Measurements from ENCODE around the gene DPEP1. TPM values are rescaled to one million over a fixed set of nuclear protein-coding genes. Genes with fewer than 3 reads are reported as not detected.

Gene DPEP1
- total and polyA plus RNA-seq, 2 donors (not counting 1 experiment from before 2014, with no cell fraction given) = not detected

- H3K4me2 ChIP-seq (replicated peaks; ENCODE audit: low read depth, low read length, poor library complexity, severe bottlenecking) = no peak overlapping the region
- Mint-ChIP-seq H3K9me3 (ENCODE audit: insufficient read depth) (no peaks in the 10 kb centered on the region), H3K4me3 (no peak overlapping the region), H3K4me1 (no peaks in the 10 kb centered on the region), H3K27ac (no peak overlapping the region), H3K27me3 (no peaks in the 10 kb centered on the region)
- TF ChIP-seq EZH2 (IDR thresholded peaks at IDR 0.05; ENCODE audit: borderline replicate concordance, insufficient read depth, low read depth, low read length, poor library complexity, severe bottlenecking) = no peak
- TF ChIP-seq CTCF (IDR thresholded peaks at IDR 0.05) = no peak
- ATAC-seq (ENCODE audit: low read depth) (no peak), DNase-seq (no peak)
- ChIA-PET POLR2A (no interaction called here), CTCF (no interaction called here)
- H3K4me3 ChIP-seq (ENCODE audit: control extremely low read depth in 1 of 5, extremely low read depth in 1 of 5, insufficient read depth in 1 of 5, low read depth in 2 of 5, low read length in 4 of 5) = no peak overlapping the region
- no peaks in the 10 kb centered on the region for H3K36me3 ChIP-seq (replicated peaks in 1 of 2; ENCODE audit: control extremely low read depth in 1 of 2, control insufficient read depth in 1 of 2, extremely low read depth in 1 of 2, insufficient read depth in 2 of 2, low read length in 1 of 2)
- 92% methylated on average over 49 of the region's 49 CpGs for WGBS (ENCODE audit: insufficient coverage)
- H4K20me1 ChIP-seq (ENCODE audit: control insufficient read depth, insufficient read depth, low read length, poor library complexity, severe bottlenecking) = no peaks in the 10 kb centered on the region
- peaks cover 0 to 9% (median 0%) of the 10 kb centered on the region in 3 donors for H3K9me3 ChIP-seq (ENCODE audit: control extremely low read depth in 1 of 3, control insufficient read depth in 2 of 3, insufficient read depth in 1 of 3, low read length in 2 of 3)
- no peaks in the 10 kb centered on the region for H3K4me1 ChIP-seq (ENCODE audit: control insufficient read depth in 2 of 2, insufficient read depth in 2 of 2, low read length in 2 of 2)
- H2AFZ ChIP-seq (ENCODE audit: insufficient read depth, low read depth, low read length, poor library complexity, severe bottlenecking) = no peak overlapping the region
- H3K79me2 ChIP-seq (ENCODE audit: control insufficient read depth, insufficient read depth, low read length) = no peaks in the 10 kb centered on the region
- intact Hi-C loops (cut with micrococcal nuclease) = no loop called here
- H3K9ac ChIP-seq (ENCODE audit: low read length) = no peak overlapping the region
- H3K27me3 ChIP-seq (replicated peaks in 1 of 4; ENCODE audit: control extremely low read depth in 1 of 4, control insufficient read depth in 3 of 4, insufficient read depth in 4 of 4, low read length in 3 of 4) = no peaks in the 10 kb centered on the region
- no peak overlapping the region for H3K27ac ChIP-seq (ENCODE audit: low read length in 2 of 2)
These were observed 29.4 kb upstream of the DPEP1 start for GRCh38 chr16:89583895-89584644.

GRCh38 chr16:89584768-89585549 is 28.5 kb upstream of the DPEP1 start:
- no peak for TF ChIP-seq CTCF (IDR thresholded peaks at IDR 0.05)
- no peak for TF ChIP-seq EZH2 (IDR thresholded peaks at IDR 0.05; ENCODE audit: borderline replicate concordance, insufficient read depth, low read depth, low read length, poor library complexity, severe bottlenecking)
- ATAC-seq (ENCODE audit: low read depth) = no peak
- H3K27me3 ChIP-seq (replicated peaks in 1 of 4; ENCODE audit: control extremely low read depth in 1 of 4, control insufficient read depth in 3 of 4, insufficient read depth in 4 of 4, low read length in 3 of 4) = no peaks in the 10 kb centered on the region
- no peak for DNase-seq
- 74% methylated on average over 23 of the region's 25 CpGs for WGBS (ENCODE audit: insufficient coverage)
- intact Hi-C loops (cut with micrococcal nuclease) = no loop called here
- H3K9ac ChIP-seq (ENCODE audit: low read length) = no peak overlapping the region
- H3K27ac Mint-ChIP-seq = no peak overlapping the region
- H3K27ac ChIP-seq (ENCODE audit: low read length in 2 of 2) = no peak overlapping the region
- peaks cover 0 to 9% (median 0%) of the 10 kb centered on the region in 3 donors for H3K9me3 ChIP-seq (ENCODE audit: control extremely low read depth in 1 of 3, control insufficient read depth in 2 of 3, insufficient read depth in 1 of 3, low read length in 2 of 3)
- H3K4me3 Mint-ChIP-seq = no peak overlapping the region
- ChIA-PET POLR2A (interaction anchor here (0.7 kb wide), 1 partner anchor 229 kb away, joined by 4 read pairs; no protein-coding TSS in a partner anchor), CTCF (no interaction called here)
- H2AFZ ChIP-seq (ENCODE audit: insufficient read depth, low read depth, low read length, poor library complexity, severe bottlenecking) = no peak overlapping the region
- H4K20me1 ChIP-seq (ENCODE audit: control insufficient read depth, insufficient read depth, low read length, poor library complexity, severe bottlenecking) = no peaks in the 10 kb centered on the region
- H3K79me2 ChIP-seq (ENCODE audit: control insufficient read depth, insufficient read depth, low read length) = no peaks in the 10 kb centered on the region
- no peak overlapping the region for H3K4me3 ChIP-seq (ENCODE audit: control extremely low read depth in 1 of 5, extremely low read depth in 1 of 5, insufficient read depth in 1 of 5, low read depth in 2 of 5, low read length in 4 of 5)
- no peaks in the 10 kb centered on the region for H3K27me3 Mint-ChIP-seq
- H3K4me1 ChIP-seq (ENCODE audit: control insufficient read depth in 2 of 2, insufficient read depth in 2 of 2, low read length in 2 of 2) = no peaks in the 10 kb centered on the region
- no peak overlapping the region for H3K4me2 ChIP-seq (replicated peaks; ENCODE audit: low read depth, low read length, poor library complexity, severe bottlenecking)
- H3K36me3 ChIP-seq (replicated peaks in 1 of 2; ENCODE audit: control extremely low read depth in 1 of 2, control insufficient read depth in 1 of 2, extremely low read depth in 1 of 2, insufficient read depth in 2 of 2, low read length in 1 of 2) = no peaks in the 10 kb centered on the region
- H3K4me1 Mint-ChIP-seq = no peaks in the 10 kb centered on the region
- H3K9me3 Mint-ChIP-seq (ENCODE audit: insufficient read depth) = no peaks in the 10 kb centered on the region
